ENCODE data around the gene RYR2. TPM values are rescaled to one million over a fixed set of nuclear protein-coding genes. Genes with fewer than 3 reads are reported as not detected.

Gene RYR2
- total and polyA plus RNA-seq, 2 donors (not counting 1 experiment from before 2014, with no cell fraction given): not detected

- no peaks in the 10 kb centered on the region for H3K4me1 Mint-ChIP-seq
- no peak overlapping the region for H3K27ac Mint-ChIP-seq
- Histone ChIP-seq H3K79me2 (ENCODE audit: control insufficient read depth, insufficient read depth, low read length) (no peaks in the 10 kb centered on the region), H3K27ac (ENCODE audit: low read length in 2 of 2) (no peak overlapping the region), H3K36me3 (replicated peaks in 1 of 2; ENCODE audit: control extremely low read depth in 1 of 2, control insufficient read depth in 1 of 2, extremely low read depth in 1 of 2, insufficient read depth in 2 of 2, low read length in 1 of 2) (no peaks in the 10 kb centered on the region), H2AFZ (ENCODE audit: insufficient read depth, low read depth, low read length, poor library complexity, severe bottlenecking) (no peak overlapping the region), H4K20me1 (ENCODE audit: control insufficient read depth, insufficient read depth, low read length, poor library complexity, severe bottlenecking) (no peaks in the 10 kb centered on the region), H3K27me3 (replicated peaks in 1 of 4; ENCODE audit: control extremely low read depth in 1 of 4, control insufficient read depth in 3 of 4, insufficient read depth in 4 of 4, low read length in 3 of 4) (no peaks in the 10 kb centered on the region), H3K9ac (ENCODE audit: low read length) (no peak overlapping the region), H3K4me1 (ENCODE audit: control insufficient read depth in 2 of 2, insufficient read depth in 2 of 2, low read length in 2 of 2) (no peaks in the 10 kb centered on the region), H3K9me3 (ENCODE audit: control extremely low read depth in 1 of 3, control insufficient read depth in 2 of 3, insufficient read depth in 1 of 3, low read length in 2 of 3) (peaks cover 0 to 3% (median 0%) of the 10 kb centered on the region in 3 donors), H3K4me2 (replicated peaks; ENCODE audit: low read depth, low read length, poor library complexity, severe bottlenecking) (no peak overlapping the region), H3K4me3 (ENCODE audit: control extremely low read depth in 1 of 5, extremely low read depth in 1 of 5, insufficient read depth in 1 of 5, low read depth in 2 of 5, low read length in 4 of 5) (no peak overlapping the region)
- H3K27me3 Mint-ChIP-seq: no peaks in the 10 kb centered on the region
- no peak for TF ChIP-seq EZH2 (IDR thresholded peaks at IDR 0.05; ENCODE audit: borderline replicate concordance, insufficient read depth, low read depth, low read length, poor library complexity, severe bottlenecking)
- TF ChIP-seq CTCF (IDR thresholded peaks at IDR 0.05): no peak
- CTCF ChIA-PET: no interaction called here
- POLR2A ChIA-PET: no interaction called here
- intact Hi-C loops (cut with micrococcal nuclease): no loop called here
- 50% methylated on average over 2 of the region's 3 CpGs for WGBS (ENCODE audit: insufficient coverage)
- H3K4me3 Mint-ChIP-seq: no peak overlapping the region
- H3K9me3 Mint-ChIP-seq (ENCODE audit: insufficient read depth): peaks cover 6% of the 10 kb centered on the region
- DNase-seq: no peak
- no peak for ATAC-seq (ENCODE audit: low read depth)
Measured at GRCh38 chr1:237608433-237608832, 566.4 kb downstream of the RYR2 start.

GRCh38 chr1:237610157-237610556, 568.2 kb downstream of the RYR2 start:
- H2AFZ ChIP-seq (ENCODE audit: insufficient read depth, low read depth, low read length, poor library complexity, severe bottlenecking): no peak overlapping the region
- no peak for DNase-seq
- intact Hi-C loops (cut with micrococcal nuclease): no loop called here
- 80% methylated on average over 3 of the region's 5 CpGs for WGBS (ENCODE audit: insufficient coverage)
- H3K36me3 ChIP-seq (replicated peaks in 1 of 2; ENCODE audit: control extremely low read depth in 1 of 2, control insufficient read depth in 1 of 2, extremely low read depth in 1 of 2, insufficient read depth in 2 of 2, low read length in 1 of 2): no peaks in the 10 kb centered on the region
- H3K4me3 ChIP-seq (ENCODE audit: control extremely low read depth in 1 of 5, extremely low read depth in 1 of 5, insufficient read depth in 1 of 5, low read depth in 2 of 5, low read length in 4 of 5): no peak overlapping the region
- no peak overlapping the region for H3K27ac Mint-ChIP-seq
- no peak overlapping the region for H3K9ac ChIP-seq (ENCODE audit: low read length)
- TF ChIP-seq EZH2 (IDR thresholded peaks at IDR 0.05; ENCODE audit: borderline replicate concordance, insufficient read depth, low read depth, low read length, poor library complexity, severe bottlenecking): no peak
- no peak for TF ChIP-seq CTCF (IDR thresholded peaks at IDR 0.05)
- no peak overlapping the region for H3K27ac ChIP-seq (ENCODE audit: low read length in 2 of 2)
- POLR2A ChIA-PET: no interaction called here
- H3K4me3 Mint-ChIP-seq: no peak overlapping the region
- H3K27me3 Mint-ChIP-seq: no peaks in the 10 kb centered on the region
- H3K4me1 Mint-ChIP-seq: no peaks in the 10 kb centered on the region
- no peak for ATAC-seq (ENCODE audit: low read depth)
- peaks cover 0 to 8% (median 1%) of the 10 kb centered on the region in 3 donors for H3K9me3 ChIP-seq (ENCODE audit: control extremely low read depth in 1 of 3, control insufficient read depth in 2 of 3, insufficient read depth in 1 of 3, low read length in 2 of 3)
- no peaks in the 10 kb centered on the region for H3K79me2 ChIP-seq (ENCODE audit: control insufficient read depth, insufficient read depth, low read length)
- H3K27me3 ChIP-seq (replicated peaks in 1 of 4; ENCODE audit: control extremely low read depth in 1 of 4, control insufficient read depth in 3 of 4, insufficient read depth in 4 of 4, low read length in 3 of 4): no peaks in the 10 kb centered on the region
- no peaks in the 10 kb centered on the region for H4K20me1 ChIP-seq (ENCODE audit: control insufficient read depth, insufficient read depth, low read length, poor library complexity, severe bottlenecking)
- CTCF ChIA-PET: no interaction called here
- H3K4me2 ChIP-seq (replicated peaks; ENCODE audit: low read depth, low read length, poor library complexity, severe bottlenecking): no peak overlapping the region
- no peaks in the 10 kb centered on the region for H3K4me1 ChIP-seq (ENCODE audit: control insufficient read depth in 2 of 2, insufficient read depth in 2 of 2, low read length in 2 of 2)
- H3K9me3 Mint-ChIP-seq (ENCODE audit: insufficient read depth): peaks cover 6% of the 10 kb centered on the region
